ENCODE results near the gene FAM210A.
"Not testable (repeated sequence)": the region's sequence is repeated elsewhere in the genome, so short reads cannot be mapped to it uniquely, and the experiment has no call there.

Gene FAM210A

GRCh38 chr18:13756671-13757070 lies 30.3 kb upstream of the FAM210A start:
- TF ChIP-seq CTCF (IDR thresholded peaks at IDR 0.05): no peak
- Histone ChIP-seq H3K9me3 (no peaks in the 10 kb centered on the region), H3K27ac (no peak overlapping the region), H3K4me1 (ENCODE audit: control insufficient read depth in 1 of 2, insufficient read depth in 1 of 2, low read depth in 1 of 2, low read length in 1 of 2) (no peaks in the 10 kb centered on the region), H3K27me3 (no peaks in the 10 kb centered on the region), H3K36me3 (peaks cover 45% of the 10 kb centered on the region), H3K4me3 (ENCODE audit: low read depth in 1 of 2, low read length in 1 of 2) (no peak overlapping the region)

GRCh38 chr18:13756261-13756660 lies 29.9 kb upstream of the FAM210A start:
- no peaks in the 10 kb centered on the region for H3K4me1 ChIP-seq (ENCODE audit: control insufficient read depth in 1 of 2, insufficient read depth in 1 of 2, low read depth in 1 of 2, low read length in 1 of 2)
- no peak for TF ChIP-seq CTCF (IDR thresholded peaks at IDR 0.05)
- no peak overlapping the region for H3K4me3 ChIP-seq (ENCODE audit: low read depth in 1 of 2, low read length in 1 of 2)
- no peaks in the 10 kb centered on the region for H3K27me3 ChIP-seq
- H3K36me3 ChIP-seq: peaks cover 45% of the 10 kb centered on the region
- H3K27ac ChIP-seq: no peak overlapping the region
- no peaks in the 10 kb centered on the region for H3K9me3 ChIP-seq

GRCh38 chr18:13751599-13751998 lies 25.2 kb upstream of the FAM210A start:
- H3K4me3 ChIP-seq (ENCODE audit: low read depth in 1 of 2, low read length in 1 of 2); H3K4me1 ChIP-seq (ENCODE audit: control insufficient read depth in 1 of 2, insufficient read depth in 1 of 2, low read depth in 1 of 2, low read length in 1 of 2); H3K27ac ChIP-seq; H3K27me3 ChIP-seq; H3K9me3 ChIP-seq: not testable (repeated sequence)
- peaks cover 73% of the 10 kb centered on the region for H3K36me3 ChIP-seq

- Histone ChIP-seq H3K36me3 (peaks cover 68% of the 10 kb centered on the region), H3K4me3 (ENCODE audit: low read depth in 1 of 2, low read length in 1 of 2) (no peak overlapping the region), H3K9me3 (no peaks in the 10 kb centered on the region), H3K27ac (no peak overlapping the region), H3K4me1 (ENCODE audit: control insufficient read depth in 1 of 2, insufficient read depth in 1 of 2, low read depth in 1 of 2, low read length in 1 of 2) (no peaks in the 10 kb centered on the region), H3K27me3 (no peaks in the 10 kb centered on the region)
- TF ChIP-seq CTCF (IDR thresholded peaks at IDR 0.05): no peak
Observed at GRCh38 chr18:13746633-13747032, 20.3 kb upstream of the FAM210A start.

GRCh38 chr18:13745696-13746095 lies 19.3 kb upstream of the FAM210A start:
- Histone ChIP-seq H3K36me3 (peaks cover 77% of the 10 kb centered on the region), H3K9me3 (no peaks in the 10 kb centered on the region), H3K27ac (no peak overlapping the region), H3K27me3 (no peaks in the 10 kb centered on the region), H3K4me1 (ENCODE audit: control insufficient read depth in 1 of 2, insufficient read depth in 1 of 2, low read depth in 1 of 2, low read length in 1 of 2) (no peaks in the 10 kb centered on the region), H3K4me3 (ENCODE audit: low read depth in 1 of 2, low read length in 1 of 2) (no peak overlapping the region)
- no peak for TF ChIP-seq CTCF (IDR thresholded peaks at IDR 0.05)

- Histone ChIP-seq H3K36me3 (peaks cover 52% of the 10 kb centered on the region), H3K27me3 (no peaks in the 10 kb centered on the region), H3K27ac (no peak overlapping the region), H3K9me3 (no peaks in the 10 kb centered on the region), H3K4me1 (ENCODE audit: control insufficient read depth in 1 of 2, insufficient read depth in 1 of 2, low read depth in 1 of 2, low read length in 1 of 2) (no peaks in the 10 kb centered on the region), H3K4me3 (ENCODE audit: low read depth in 1 of 2, low read length in 1 of 2) (no peak overlapping the region)
- TF ChIP-seq CTCF (IDR thresholded peaks at IDR 0.05): no peak
Observed at GRCh38 chr18:13735681-13736080, 9.3 kb upstream of the FAM210A start.
